ENCODE data around the gene TMEM219.
"Not testable (repeated sequence)": the region's sequence is repeated elsewhere in the genome, so short reads cannot be mapped to it uniquely, and the experiment has no call there.

Gene TMEM219

DNA sequence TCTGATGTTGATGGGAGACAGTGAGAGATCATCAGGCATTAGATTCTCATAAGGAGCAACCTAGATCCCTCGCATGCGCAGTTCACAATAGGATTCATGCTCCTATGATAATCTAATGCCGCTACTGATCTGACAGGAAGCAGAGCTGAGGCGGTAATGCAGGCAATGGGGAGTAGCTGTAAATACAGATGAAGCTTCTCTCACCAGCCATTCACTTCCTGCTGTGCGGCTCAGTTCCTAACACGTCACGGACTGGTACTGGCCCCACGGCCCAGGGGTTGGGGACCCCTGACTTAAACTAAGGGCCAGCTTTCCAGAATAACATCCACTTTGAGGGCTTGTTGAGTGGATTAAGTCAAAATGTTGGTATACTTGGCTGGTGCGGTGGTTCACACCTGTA lies 2.6 kb upstream of the TMEM219 start:
- H3K36me3 ChIP-seq (ENCODE audit: control insufficient read depth in 1 of 2, insufficient read depth in 2 of 2, low read length in 2 of 2): no peaks in the 10 kb centered on the region
- H3K27ac ChIP-seq (ENCODE audit: low read length): no peak overlapping the region
- no peaks in the 10 kb centered on the region for H3K9me3 ChIP-seq (ENCODE audit: control insufficient read depth in 1 of 2, low read length in 2 of 2)
- H3K4me3 ChIP-seq (ENCODE audit: low read depth in 1 of 2, low read length in 2 of 2): no peak overlapping the region
- no peaks in the 10 kb centered on the region for H3K27me3 ChIP-seq (ENCODE audit: low read depth, low read length)
- peaks cover 7 to 12% of the 10 kb centered on the region in 2 donors for H3K4me1 ChIP-seq (ENCODE audit: control insufficient read depth in 1 of 2, insufficient read depth in 2 of 2, low read length in 2 of 2)

DNA sequence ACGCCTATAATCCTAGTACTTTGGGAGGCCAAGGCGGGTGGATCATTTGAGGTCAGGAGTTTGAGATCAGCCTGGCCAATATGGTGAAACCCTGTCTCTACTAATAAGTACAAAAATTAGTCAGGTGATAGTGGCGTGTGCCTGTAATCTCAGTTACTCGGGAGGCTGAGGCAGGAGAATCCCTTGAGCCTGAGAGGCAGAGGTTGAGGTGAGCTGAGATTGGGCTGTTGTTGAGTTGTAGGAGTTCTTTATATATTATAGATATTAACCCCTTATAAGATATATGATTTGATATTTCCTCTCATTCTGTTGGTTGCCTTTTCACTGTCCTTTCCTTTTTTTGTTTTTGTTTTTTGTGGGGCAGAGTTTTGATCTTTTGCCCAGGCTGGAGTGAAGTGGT lies 2.1 kb upstream of the TMEM219 start:
- peaks cover 7 to 12% of the 10 kb centered on the region in 2 donors for H3K4me1 ChIP-seq (ENCODE audit: control insufficient read depth in 1 of 2, insufficient read depth in 2 of 2, low read length in 2 of 2)
- not testable (repeated sequence) for H3K4me3 ChIP-seq (ENCODE audit: low read depth in 1 of 2, low read length in 2 of 2); H3K27me3 ChIP-seq (ENCODE audit: low read depth, low read length); H3K36me3 ChIP-seq (ENCODE audit: control insufficient read depth in 1 of 2, insufficient read depth in 2 of 2, low read length in 2 of 2); H3K9me3 ChIP-seq (ENCODE audit: control insufficient read depth in 1 of 2, low read length in 2 of 2); H3K27ac ChIP-seq (ENCODE audit: low read length)

- Histone ChIP-seq H3K36me3 (ENCODE audit: control insufficient read depth in 1 of 2, insufficient read depth in 2 of 2, low read length in 2 of 2) (peaks cover 4 to 6% of the 10 kb centered on the region in 2 donors), H3K27ac (ENCODE audit: low read length) (peak overlapping the region; percentile 63), H3K4me3 (ENCODE audit: low read depth in 1 of 2, low read length in 2 of 2) (peak overlapping the region; percentile 77 to 87), H3K4me1 (ENCODE audit: control insufficient read depth in 1 of 2, insufficient read depth in 2 of 2, low read length in 2 of 2) (peaks cover 7 to 12% of the 10 kb centered on the region in 2 donors), H3K27me3 (ENCODE audit: low read depth, low read length) (no peaks in the 10 kb centered on the region), H3K9me3 (ENCODE audit: control insufficient read depth in 1 of 2, low read length in 2 of 2) (no peaks in the 10 kb centered on the region)
Measured at GRCh38 chr16:29961127-29961478, 776 bp upstream of the TMEM219 start.

- Histone ChIP-seq H3K9me3 (ENCODE audit: control insufficient read depth in 1 of 2, low read length in 2 of 2) (no peaks in the 10 kb centered on the region), H3K27ac (ENCODE audit: low read length) (peak overlapping the region; percentile 95), H3K27me3 (ENCODE audit: low read depth, low read length) (no peaks in the 10 kb centered on the region), H3K36me3 (ENCODE audit: control insufficient read depth in 1 of 2, insufficient read depth in 2 of 2, low read length in 2 of 2) (peaks cover 4 to 6% of the 10 kb centered on the region in 2 donors), H3K4me3 (ENCODE audit: low read depth in 1 of 2, low read length in 2 of 2) (peak overlapping the region; percentile 77 to 97), H3K4me1 (ENCODE audit: control insufficient read depth in 1 of 2, insufficient read depth in 2 of 2, low read length in 2 of 2) (peaks cover 7 to 12% of the 10 kb centered on the region in 2 donors)
Measured at GRCh38 chr16:29962344-29962994, 590 bp downstream of the TMEM219 start.

DNA sequence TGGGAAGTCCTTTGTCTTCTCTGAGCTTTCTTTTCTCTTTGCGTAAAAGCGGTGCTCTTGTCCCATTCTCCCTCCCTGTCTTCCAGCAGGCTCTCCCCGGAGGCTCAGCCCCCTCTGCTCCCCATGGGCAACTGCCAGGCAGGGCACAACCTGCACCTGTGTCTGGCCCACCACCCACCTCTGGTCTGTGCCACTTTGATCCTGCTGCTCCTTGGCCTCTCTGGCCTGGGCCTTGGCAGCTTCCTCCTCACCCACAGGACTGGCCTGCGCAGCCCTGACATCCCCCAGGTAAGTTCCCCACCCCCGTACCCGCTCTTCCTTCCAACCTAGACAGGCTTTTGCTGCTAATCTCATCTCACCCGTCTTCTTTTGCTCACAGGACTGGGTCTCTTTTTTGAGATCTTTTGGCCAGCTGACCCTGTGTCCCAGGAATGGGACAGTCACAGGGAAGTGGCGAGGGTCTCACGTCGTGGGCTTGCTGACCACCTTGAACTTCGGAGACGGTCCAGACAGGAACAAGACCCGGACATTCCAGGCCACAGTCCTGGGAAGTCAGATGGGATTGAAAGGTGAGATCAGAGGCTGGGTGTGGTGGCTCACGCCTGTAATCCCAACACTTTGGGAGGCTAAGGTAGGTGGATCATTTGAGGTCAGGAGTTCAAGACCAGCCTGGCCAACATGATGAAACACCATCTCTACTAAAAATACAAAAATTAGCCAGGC lies 1.3 kb downstream of the TMEM219 start:
- Histone ChIP-seq H3K27ac (ENCODE audit: low read length) (peak overlapping the region; percentile 95), H3K27me3 (ENCODE audit: low read depth, low read length) (no peaks in the 10 kb centered on the region), H3K36me3 (ENCODE audit: control insufficient read depth in 1 of 2, insufficient read depth in 2 of 2, low read length in 2 of 2) (peaks cover 9 to 10% of the 10 kb centered on the region in 2 donors), H3K4me1 (ENCODE audit: control insufficient read depth in 1 of 2, insufficient read depth in 2 of 2, low read length in 2 of 2) (peaks cover 7 to 12% of the 10 kb centered on the region in 2 donors), H3K4me3 (ENCODE audit: low read depth in 1 of 2, low read length in 2 of 2) (peak overlapping the region; percentile 77 to 97), H3K9me3 (ENCODE audit: control insufficient read depth in 1 of 2, low read length in 2 of 2) (no peaks in the 10 kb centered on the region)

DNA sequence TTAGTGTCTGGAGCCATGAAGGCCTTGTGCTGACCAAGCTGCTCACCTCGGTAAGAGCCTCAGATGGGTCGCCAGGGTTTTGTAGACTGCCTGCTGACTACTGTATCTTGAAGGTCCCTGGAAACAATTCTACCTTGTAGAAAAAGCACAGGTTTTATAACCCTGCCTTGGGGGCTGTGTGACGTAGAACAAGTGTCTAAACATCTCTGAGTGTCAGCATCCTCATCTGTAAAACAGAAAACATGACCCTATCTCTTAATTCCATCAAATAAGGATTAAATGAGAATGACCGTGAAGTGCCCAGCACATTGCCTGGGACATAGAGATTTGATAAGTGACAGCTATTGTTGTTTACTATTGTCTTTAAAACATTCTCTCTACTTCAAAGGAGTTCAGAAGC lies 6.3 kb downstream of the TMEM219 start:
- Histone ChIP-seq H3K4me3 (ENCODE audit: low read depth in 1 of 2, low read length in 2 of 2) (no peak overlapping the region), H3K9me3 (ENCODE audit: control insufficient read depth in 1 of 2, low read length in 2 of 2) (no peaks in the 10 kb centered on the region), H3K27ac (ENCODE audit: low read length) (no peak overlapping the region), H3K27me3 (ENCODE audit: low read depth, low read length) (no peaks in the 10 kb centered on the region), H3K36me3 (ENCODE audit: control insufficient read depth in 1 of 2, insufficient read depth in 2 of 2, low read length in 2 of 2) (peaks cover 17 to 28% of the 10 kb centered on the region in 2 donors), H3K4me1 (ENCODE audit: control insufficient read depth in 1 of 2, insufficient read depth in 2 of 2, low read length in 2 of 2) (peaks cover 0 to 4% of the 10 kb centered on the region in 2 donors)

DNA sequence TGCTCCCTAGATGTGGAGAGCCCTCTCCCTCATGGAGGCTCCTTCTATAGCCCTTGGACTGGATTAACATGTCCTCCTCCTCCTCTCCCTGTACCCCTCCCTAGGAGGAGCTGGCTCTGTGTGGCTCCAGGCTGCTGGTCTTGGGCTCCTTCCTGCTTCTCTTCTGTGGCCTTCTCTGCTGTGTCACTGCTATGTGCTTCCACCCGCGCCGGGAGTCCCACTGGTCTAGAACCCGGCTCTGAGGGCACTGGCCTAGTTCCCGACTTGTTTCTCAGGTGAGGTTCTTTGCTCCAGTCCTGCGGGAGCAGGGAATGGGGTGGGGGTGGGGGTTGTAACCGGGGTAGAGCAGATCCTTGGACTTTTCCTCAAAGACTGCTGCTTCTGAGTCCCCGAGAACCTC lies 9.4 kb downstream of the TMEM219 start:
- Histone ChIP-seq H3K4me1 (ENCODE audit: control insufficient read depth in 1 of 2, insufficient read depth in 2 of 2, low read length in 2 of 2) (peaks cover 16 to 20% of the 10 kb centered on the region in 2 donors), H3K9me3 (ENCODE audit: control insufficient read depth in 1 of 2, low read length in 2 of 2) (no peaks in the 10 kb centered on the region), H3K36me3 (ENCODE audit: control insufficient read depth in 1 of 2, insufficient read depth in 2 of 2, low read length in 2 of 2) (peaks cover 11 to 24% of the 10 kb centered on the region in 2 donors), H3K27me3 (ENCODE audit: low read depth, low read length) (no peaks in the 10 kb centered on the region), H3K27ac (ENCODE audit: low read length) (no peak overlapping the region), H3K4me3 (ENCODE audit: low read depth in 1 of 2, low read length in 2 of 2) (no peak overlapping the region)

DNA sequence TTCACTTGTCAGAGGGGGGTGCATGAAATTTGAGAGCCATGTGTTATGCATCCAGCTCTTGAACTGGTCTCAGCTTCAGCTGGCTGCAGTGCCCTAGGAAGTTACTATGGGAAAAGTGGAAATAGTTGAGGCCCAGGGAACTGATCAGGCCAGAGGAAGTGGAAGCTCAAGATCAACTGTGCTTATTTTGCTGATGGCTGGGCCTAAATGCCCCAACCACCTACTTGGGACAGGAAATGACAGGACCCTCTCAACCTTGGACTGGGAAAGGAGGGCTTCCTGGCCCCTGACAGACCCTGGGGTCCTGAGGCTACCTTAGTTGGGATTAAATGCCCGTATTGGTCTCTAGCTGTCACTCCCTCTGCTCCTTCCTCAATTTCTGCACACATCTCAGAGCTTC lies 10.6 kb downstream of the TMEM219 start:
- Histone ChIP-seq H3K36me3 (ENCODE audit: control insufficient read depth in 1 of 2, insufficient read depth in 2 of 2, low read length in 2 of 2) (peaks cover 11 to 24% of the 10 kb centered on the region in 2 donors), H3K9me3 (ENCODE audit: control insufficient read depth in 1 of 2, low read length in 2 of 2) (no peaks in the 10 kb centered on the region), H3K27me3 (ENCODE audit: low read depth, low read length) (no peaks in the 10 kb centered on the region), H3K4me1 (ENCODE audit: control insufficient read depth in 1 of 2, insufficient read depth in 2 of 2, low read length in 2 of 2) (peaks cover 19 to 26% of the 10 kb centered on the region in 2 donors), H3K27ac (ENCODE audit: low read length) (no peak overlapping the region), H3K4me3 (ENCODE audit: low read depth in 1 of 2, low read length in 2 of 2) (no peak overlapping the region)

DNA sequence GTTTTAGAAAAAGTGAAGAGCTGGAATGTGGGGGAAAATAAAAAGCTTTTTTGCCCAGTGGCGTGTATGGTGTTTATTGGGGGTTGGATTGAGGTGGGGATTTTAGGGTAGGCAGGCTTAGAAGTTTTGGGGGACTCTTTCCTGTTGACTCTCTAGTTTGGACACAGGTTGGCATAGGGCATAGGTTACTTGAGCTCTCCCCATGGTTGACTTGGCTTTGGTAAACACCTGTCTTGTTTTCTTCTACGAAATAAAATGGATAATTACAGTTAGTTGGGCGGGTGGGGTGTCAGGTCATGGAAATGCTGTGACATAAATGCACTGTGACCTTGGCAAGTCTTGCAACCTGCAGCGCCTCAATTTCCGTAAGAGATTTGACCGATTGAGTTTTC lies 11.1 kb downstream of the TMEM219 start:
- Histone ChIP-seq H3K27me3 (ENCODE audit: low read depth, low read length) (no peaks in the 10 kb centered on the region), H3K9me3 (ENCODE audit: control insufficient read depth in 1 of 2, low read length in 2 of 2) (no peaks in the 10 kb centered on the region), H3K36me3 (ENCODE audit: control insufficient read depth in 1 of 2, insufficient read depth in 2 of 2, low read length in 2 of 2) (peaks cover 11 to 24% of the 10 kb centered on the region in 2 donors), H3K4me3 (ENCODE audit: low read depth in 1 of 2, low read length in 2 of 2) (peak overlapping the region in 1 of 2 donors; percentile 92), H3K4me1 (ENCODE audit: control insufficient read depth in 1 of 2, insufficient read depth in 2 of 2, low read length in 2 of 2) (peaks cover 19 to 26% of the 10 kb centered on the region in 2 donors), H3K27ac (ENCODE audit: low read length) (no peak overlapping the region)

DNA sequence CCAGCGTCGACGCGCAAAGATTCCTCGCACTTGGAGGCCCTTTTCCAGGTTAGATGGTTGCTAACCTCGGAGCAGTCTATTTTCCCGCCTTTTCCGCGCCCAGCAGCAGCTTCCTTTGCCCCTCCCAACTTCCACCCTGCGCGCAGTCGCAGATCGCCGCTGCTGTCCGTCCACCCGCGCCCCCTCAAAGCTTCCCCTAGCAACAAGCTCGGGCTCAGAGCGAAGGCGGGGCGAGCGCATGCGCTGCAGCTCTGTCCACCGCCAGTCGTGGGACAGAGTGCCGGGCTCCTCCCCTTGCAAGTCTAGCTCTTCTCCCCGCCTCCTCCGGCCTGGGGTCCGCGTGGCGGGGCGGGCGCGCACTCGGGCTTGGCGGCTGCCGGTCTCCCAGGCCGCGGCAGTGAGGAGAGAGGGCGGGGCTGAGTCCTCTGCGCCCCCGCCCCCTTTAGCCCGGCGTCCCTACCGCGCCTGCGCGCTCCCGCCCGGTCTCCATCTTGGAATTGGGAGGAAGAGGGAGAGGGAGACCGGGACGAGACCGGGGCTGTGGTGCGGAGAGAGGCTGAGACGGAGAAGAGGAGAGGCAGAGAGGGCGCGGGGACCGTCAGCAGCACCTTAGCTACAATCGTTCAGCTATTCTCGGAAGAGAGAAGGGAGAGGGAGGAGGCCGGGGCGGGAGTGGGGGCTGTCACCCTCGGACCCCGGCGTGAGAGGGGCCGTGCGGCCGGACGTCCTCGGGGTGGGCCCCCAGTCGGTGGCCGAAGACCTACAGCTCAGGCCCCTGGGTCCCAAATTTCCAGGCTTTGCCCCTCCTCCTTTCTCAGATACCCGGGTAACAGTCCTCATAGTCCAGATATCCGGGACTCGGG lies 11.7 kb downstream of the TMEM219 start, which contains the start of gene TAOK2:
Gene TAOK2 (plus strand): TSS at position 485 of the 863 bp plus-strand sequence. CDS start 3,905 bp downstream, outside the sequence.
- no peaks in the 10 kb centered on the region for H3K9me3 ChIP-seq (ENCODE audit: control insufficient read depth in 1 of 2, low read length in 2 of 2)
- H3K27ac ChIP-seq (ENCODE audit: low read length): peak within 1 kb of the TSS; percentile 88
- H3K4me3 ChIP-seq (ENCODE audit: low read depth in 1 of 2, low read length in 2 of 2): peak within 1 kb of the TSS; percentile 91 to 92
- H3K4me1 ChIP-seq (ENCODE audit: control insufficient read depth in 1 of 2, insufficient read depth in 2 of 2, low read length in 2 of 2): peaks cover 19 to 26% of the 10 kb centered on the region in 2 donors
- H3K27me3 ChIP-seq (ENCODE audit: low read depth, low read length): no peaks in the 10 kb centered on the region
- H3K36me3 ChIP-seq (ENCODE audit: control insufficient read depth in 1 of 2, insufficient read depth in 2 of 2, low read length in 2 of 2): peaks cover 11 to 24% of the 10 kb centered on the region in 2 donors

All from muscle layer of duodenum (tissue), 2 donors.